GM10248 (cell line): ENCODE results near the gene NKX2-1.
"Not testable (repeated sequence)": the region's sequence is repeated elsewhere in the genome, so short reads cannot be mapped to it uniquely, and the experiment has no call there.

ENCODE experiments used
- CTCF ChIA-PET: fragments of 300-600 bp; sonication (Branson Sonifier 250); formaldehyde crosslinking; extraction: SDS; loops from one replicate; lab custom pipeline; 2021; ENCODE audit warnings: antibody characterized with exemption; lab: Yijun Ruan, JAX
- POLR2A ChIA-PET: fragments of 350-650 bp; sonication (Branson Sonifier 250); formaldehyde crosslinking; extraction: SDS; loops from one replicate; lab custom pipeline; 2020; ENCODE audit warnings: antibody characterized with exemption; lab: Yijun Ruan, JAX
- DNase-seq: peaks from one replicate; pipeline ENCODE4 v3.0.0; 2012; ENCODE audit errors: extremely low spot score
- CTCF ChIP-seq: IDR thresholded peaks from 2 replicates; pipeline ENCODE4 v1.5.1; 2012; ENCODE audit warnings: mild to moderate bottlenecking, low read depth; ENCODE audit errors: extremely low read depth, missing control alignments, control extremely low read depth

NKX2-1 gene

GRCh38 chr14:36519431-36520321, at the start of gene NKX2-1:
NKX2-1 (minus strand) TSS chr14:36520232; CDS start chr14:36520129, 103 bp downstream.
- ChIA-PET POLR2A (no interaction called here), CTCF (interaction anchor here (1.4 kb wide), 1 partner anchor 36 kb away, joined by 5 read pairs; no protein-coding TSS in a partner anchor)
- no peak for TF ChIP-seq CTCF
- DNase-seq: peak; percentile 24

- POLR2A ChIA-PET: no interaction called here
- peak; percentile 42 for DNase-seq
- peak; percentile 68 for TF ChIP-seq CTCF
- CTCF ChIA-PET: interaction anchor here (0.9 to 1.9 kb wide), 5 partner anchors 385 to 674 kb away, joined by 4 to 7 read pairs (median 5); no protein-coding TSS in a partner anchor
Observed at GRCh38 chr14:36556811-36557433, 36.9 kb upstream of the NKX2-1 start.

GRCh38 chr14:36555998-36556743, 36.1 kb upstream of the NKX2-1 start:
- ChIA-PET CTCF (interaction anchor here (0.9 to 4.6 kb wide), 12 partner anchors 10 to 673 kb away, joined by 3 to 45 read pairs (median 4); partner anchors contain the start of gene NKX2-1), POLR2A (no interaction called here)
- DNase-seq: no peak
- TF ChIP-seq CTCF: no peak

GRCh38 chr14:36553656-36554260, 33.7 kb upstream of the NKX2-1 start:
- DNase-seq: peak; percentile 33
- peak; percentile 58 for TF ChIP-seq CTCF
- ChIA-PET POLR2A (interaction anchor here (0.6 kb wide), 1 partner anchor 388 kb away, joined by 4 read pairs; no protein-coding TSS in a partner anchor), CTCF (interaction anchor here (0.7 to 4.6 kb wide), 29 partner anchors 8 to 597 kb away, joined by 3 to 45 read pairs (median 4); no protein-coding TSS in a partner anchor)

GRCh38 chr14:36550899-36551298, 30.9 kb upstream of the NKX2-1 start:
- POLR2A ChIA-PET: no interaction called here
- no peak for DNase-seq
- CTCF ChIA-PET: no interaction called here
- no peak for TF ChIP-seq CTCF

- DNase-seq, POLR2A ChIA-PET: not testable (repeated sequence)
- CTCF ChIA-PET: interaction anchor here (1.6 kb wide), 1 partner anchor 9 kb away, joined by 6 read pairs; no protein-coding TSS in a partner anchor
Observed at GRCh38 chr14:36544280-36544679, 24.2 kb upstream of the NKX2-1 start.
